ENCODE data around the gene CNNM3. TPM values are rescaled to one million over a fixed set of nuclear protein-coding genes. Genes with fewer than 3 reads are reported as not detected.

Gene CNNM3
- total RNA-seq, 1 donor from 2014 or later, result 20.9 TPM

DNA sequence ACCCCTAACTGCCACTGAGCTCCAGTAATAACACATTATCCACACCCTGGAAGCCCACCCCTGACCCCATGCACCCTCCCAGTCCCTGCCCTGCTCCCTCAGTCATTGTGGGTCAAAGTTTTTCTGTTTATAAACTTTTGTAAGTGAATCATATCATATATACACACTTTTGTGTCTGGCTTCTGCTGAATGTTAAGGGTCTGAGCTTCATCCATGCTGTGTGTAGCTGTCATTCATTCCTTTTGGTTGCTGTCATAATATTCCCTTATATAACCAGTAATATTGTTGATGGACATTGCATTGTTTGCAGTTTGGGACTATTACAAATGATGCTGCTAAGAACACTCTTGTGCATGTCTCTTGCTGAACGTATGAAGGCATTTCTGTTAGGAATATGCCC, 40.9 kb upstream of the CNNM3 start:
- H3K27ac Mint-ChIP-seq (ENCODE audit: unreplicated experiment), result no peak overlapping the region

DNA sequence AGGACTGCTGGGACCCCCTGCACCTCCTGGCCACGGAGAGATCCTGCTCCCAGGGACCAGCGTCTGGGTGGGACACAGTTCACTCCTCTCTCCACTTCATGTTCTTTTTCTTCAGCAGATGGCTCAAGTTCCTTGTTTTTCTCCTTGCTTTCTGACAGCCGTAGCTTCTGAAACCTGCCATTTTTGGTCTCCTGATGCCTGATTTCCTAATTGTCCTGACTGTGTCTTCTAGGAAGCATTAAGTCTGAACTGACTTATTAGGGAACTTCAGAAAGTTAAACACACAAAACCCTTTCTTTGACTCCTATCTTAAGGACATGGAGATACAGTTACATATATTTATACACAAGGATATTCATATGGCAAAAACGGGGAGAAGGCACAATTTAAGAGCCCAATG, 32.7 kb upstream of the CNNM3 start:
- TF ChIP-seq, protein P1, sequence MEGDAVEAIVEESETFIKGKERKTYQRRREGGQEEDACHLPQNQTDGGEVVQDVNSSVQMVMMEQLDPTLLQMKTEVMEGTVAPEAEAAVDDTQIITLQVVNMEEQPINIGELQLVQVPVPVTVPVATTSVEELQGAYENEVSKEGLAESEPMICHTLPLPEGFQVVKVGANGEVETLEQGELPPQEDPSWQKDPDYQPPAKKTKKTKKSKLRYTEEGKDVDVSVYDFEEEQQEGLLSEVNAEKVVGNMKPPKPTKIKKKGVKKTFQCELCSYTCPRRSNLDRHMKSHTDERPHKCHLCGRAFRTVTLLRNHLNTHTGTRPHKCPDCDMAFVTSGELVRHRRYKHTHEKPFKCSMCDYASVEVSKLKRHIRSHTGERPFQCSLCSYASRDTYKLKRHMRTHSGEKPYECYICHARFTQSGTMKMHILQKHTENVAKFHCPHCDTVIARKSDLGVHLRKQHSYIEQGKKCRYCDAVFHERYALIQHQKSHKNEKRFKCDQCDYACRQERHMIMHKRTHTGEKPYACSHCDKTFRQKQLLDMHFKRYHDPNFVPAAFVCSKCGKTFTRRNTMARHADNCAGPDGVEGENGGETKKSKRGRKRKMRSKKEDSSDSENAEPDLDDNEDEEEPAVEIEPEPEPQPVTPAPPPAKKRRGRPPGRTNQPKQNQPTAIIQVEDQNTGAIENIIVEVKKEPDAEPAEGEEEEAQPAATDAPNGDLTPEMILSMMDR (IDR thresholded peaks at IDR 0.05), result no peak
- H3K36me3 Mint-ChIP-seq (ENCODE audit: unreplicated experiment), result peaks cover 1% of the 10 kb centered on the region
- no peak for DNase-seq (ENCODE audit: extremely low spot score, unreplicated experiment)
- H3K9me3 Mint-ChIP-seq (ENCODE audit: unreplicated experiment), result no peaks in the 10 kb centered on the region
- no peak overlapping the region for H3K27ac Mint-ChIP-seq (ENCODE audit: unreplicated experiment)
- no peak overlapping the region for H3K4me3 Mint-ChIP-seq (ENCODE audit: unreplicated experiment)
- peaks cover 25% of the 10 kb centered on the region for H3K4me1 Mint-ChIP-seq (ENCODE audit: unreplicated experiment)
- no peaks in the 10 kb centered on the region for H3K27me3 Mint-ChIP-seq (ENCODE audit: unreplicated experiment)

More for the DNA sequence above, 40.9 kb upstream of the CNNM3 start:
- Mint-ChIP-seq H3K27me3 (ENCODE audit: unreplicated experiment) (no peaks in the 10 kb centered on the region), H3K4me1 (ENCODE audit: unreplicated experiment) (peaks cover 10% of the 10 kb centered on the region), H3K36me3 (ENCODE audit: unreplicated experiment) (no peaks in the 10 kb centered on the region), H3K9me3 (ENCODE audit: unreplicated experiment) (no peaks in the 10 kb centered on the region), H3K4me3 (ENCODE audit: unreplicated experiment) (no peak overlapping the region)
- TF ChIP-seq, protein P1 (IDR thresholded peaks at IDR 0.05), result no peak
- DNase-seq (ENCODE audit: extremely low spot score, unreplicated experiment), result no peak

DNA sequence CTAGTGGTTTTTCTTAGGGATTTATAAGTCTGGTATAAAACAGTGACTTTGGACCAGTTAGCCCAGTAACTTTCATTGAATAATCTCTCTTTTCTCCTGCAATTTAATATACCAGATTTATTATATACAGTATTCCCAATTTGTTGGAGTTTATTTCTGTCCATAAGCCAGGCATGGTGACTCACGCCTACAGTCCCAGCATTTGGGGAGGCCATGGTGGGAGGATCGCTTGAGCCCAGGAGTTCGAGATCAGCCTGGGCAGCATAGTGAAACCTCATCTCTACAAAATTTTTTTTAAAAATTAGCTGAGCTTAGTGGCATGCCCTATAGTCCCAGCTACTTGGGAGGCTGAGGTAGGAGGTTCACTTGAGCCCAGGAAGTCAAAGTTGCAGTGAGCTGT, 28.7 kb upstream of the CNNM3 start:
- peaks cover 34% of the 10 kb centered on the region for H3K4me1 Mint-ChIP-seq (ENCODE audit: unreplicated experiment)
- no peaks in the 10 kb centered on the region for H3K9me3 Mint-ChIP-seq (ENCODE audit: unreplicated experiment)
- no peaks in the 10 kb centered on the region for H3K27me3 Mint-ChIP-seq (ENCODE audit: unreplicated experiment)
- no peak overlapping the region for H3K4me3 Mint-ChIP-seq (ENCODE audit: unreplicated experiment)
- H3K36me3 Mint-ChIP-seq (ENCODE audit: unreplicated experiment), result no peaks in the 10 kb centered on the region
- peak overlapping the region; percentile 52 for H3K27ac Mint-ChIP-seq (ENCODE audit: unreplicated experiment)
- DNase-seq (ENCODE audit: extremely low spot score, unreplicated experiment), result no peak
- TF ChIP-seq, protein P1 (IDR thresholded peaks at IDR 0.05), result no peak

DNA sequence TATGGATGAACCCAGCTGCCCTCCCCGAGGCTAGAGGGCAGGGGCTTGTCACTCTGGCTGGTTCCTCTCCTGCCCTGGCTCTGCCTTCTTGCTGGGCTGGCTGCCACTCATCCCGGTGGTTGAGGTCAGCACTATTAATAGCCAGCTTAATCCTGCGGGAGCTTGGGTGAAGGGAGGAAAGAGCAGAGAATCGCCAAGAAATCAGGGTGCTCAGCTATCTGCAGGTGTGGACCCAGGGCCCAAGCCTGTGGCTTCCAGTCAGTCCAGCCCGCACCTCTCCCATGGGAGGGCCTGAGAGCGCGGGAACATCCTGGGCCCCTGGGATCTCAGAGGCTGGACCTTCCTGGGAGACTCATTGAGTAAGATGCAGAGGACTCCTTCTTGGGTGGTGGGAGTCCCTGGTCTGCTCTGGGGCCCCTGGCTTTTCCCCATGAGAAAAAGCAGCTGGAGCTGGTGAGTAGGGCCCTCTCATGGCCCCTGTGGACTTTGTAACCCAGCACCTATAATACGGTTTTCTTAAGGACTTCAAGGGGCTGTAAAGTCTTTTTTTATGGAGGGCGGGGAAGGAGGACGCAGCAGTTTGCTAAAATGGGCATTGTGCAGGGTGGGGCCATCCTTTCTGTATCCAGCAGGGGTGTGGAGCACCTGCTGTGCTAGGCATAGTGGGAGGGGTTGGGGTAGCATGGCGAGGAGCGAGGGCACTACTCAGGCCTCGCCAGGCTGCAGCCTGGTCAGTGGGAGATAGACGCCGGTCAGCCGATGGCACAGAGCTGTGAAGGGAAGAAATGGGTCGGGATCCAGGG, 27.4 kb upstream of the CNNM3 start:
- no peaks in the 10 kb centered on the region for H3K27me3 Mint-ChIP-seq (ENCODE audit: unreplicated experiment)
- TF ChIP-seq, protein P1 (IDR thresholded peaks at IDR 0.05), result no peak
- H3K4me3 Mint-ChIP-seq (ENCODE audit: unreplicated experiment), result no peak overlapping the region
- peaks cover 31% of the 10 kb centered on the region for H3K4me1 Mint-ChIP-seq (ENCODE audit: unreplicated experiment)
- peak overlapping the region; percentile 64 for H3K27ac Mint-ChIP-seq (ENCODE audit: unreplicated experiment)
- H3K9me3 Mint-ChIP-seq (ENCODE audit: unreplicated experiment), result no peaks in the 10 kb centered on the region
- DNase-seq (ENCODE audit: extremely low spot score, unreplicated experiment), result no peak
- H3K36me3 Mint-ChIP-seq (ENCODE audit: unreplicated experiment), result no peaks in the 10 kb centered on the region

DNA sequence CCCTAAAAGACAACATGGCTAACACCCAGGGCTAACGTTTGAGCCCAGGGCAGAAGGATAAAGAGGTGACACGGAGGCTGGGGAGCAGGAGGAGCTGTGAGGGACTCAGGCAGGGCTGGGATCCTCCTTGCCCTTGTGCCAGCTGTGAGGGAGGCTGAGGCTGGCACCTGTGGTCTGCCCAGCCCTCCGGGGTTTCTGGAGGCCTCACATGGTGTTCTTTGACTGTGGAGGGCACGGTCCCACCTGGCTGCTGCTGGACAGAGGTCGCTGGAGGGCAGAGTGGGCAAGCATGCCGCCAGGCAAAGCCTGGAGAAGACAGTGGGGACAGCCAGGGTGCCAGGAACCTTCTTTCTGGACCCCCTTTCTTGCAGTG, 26.8 kb upstream of the CNNM3 start:
- Mint-ChIP-seq H3K4me3 (ENCODE audit: unreplicated experiment) (no peak overlapping the region), H3K4me1 (ENCODE audit: unreplicated experiment) (peaks cover 31% of the 10 kb centered on the region), H3K9me3 (ENCODE audit: unreplicated experiment) (no peaks in the 10 kb centered on the region), H3K27me3 (ENCODE audit: unreplicated experiment) (no peaks in the 10 kb centered on the region), H3K27ac (ENCODE audit: unreplicated experiment) (no peak overlapping the region), H3K36me3 (ENCODE audit: unreplicated experiment) (no peaks in the 10 kb centered on the region)
- no peak for DNase-seq (ENCODE audit: extremely low spot score, unreplicated experiment)
- TF ChIP-seq, protein P1 (IDR thresholded peaks at IDR 0.05), result no peak

Data from osteocyte (in vitro differentiated cells).